WI38 (cell line): ENCODE data around the gene SYTL3.
"Not testable (repeated sequence)": the region's sequence is repeated elsewhere in the genome, so short reads cannot be mapped to it uniquely, and the experiment has no call there.

Source experiments
- H3K4me3 ChIP-seq: 2 replicates; pipeline ENCODE4 v1.5.1; 2011; ENCODE audit warnings: low read depth, mild to moderate bottlenecking, control low read depth, low read length
- TF ChIP-seq, protein P1 (sequence below): IDR thresholded peaks from 2 replicates; pipeline ENCODE4 v1.5.1; 2012; ENCODE audit warnings: low read depth, mild to moderate bottlenecking, control low read depth, low read length

SYTL3 gene

DNA sequence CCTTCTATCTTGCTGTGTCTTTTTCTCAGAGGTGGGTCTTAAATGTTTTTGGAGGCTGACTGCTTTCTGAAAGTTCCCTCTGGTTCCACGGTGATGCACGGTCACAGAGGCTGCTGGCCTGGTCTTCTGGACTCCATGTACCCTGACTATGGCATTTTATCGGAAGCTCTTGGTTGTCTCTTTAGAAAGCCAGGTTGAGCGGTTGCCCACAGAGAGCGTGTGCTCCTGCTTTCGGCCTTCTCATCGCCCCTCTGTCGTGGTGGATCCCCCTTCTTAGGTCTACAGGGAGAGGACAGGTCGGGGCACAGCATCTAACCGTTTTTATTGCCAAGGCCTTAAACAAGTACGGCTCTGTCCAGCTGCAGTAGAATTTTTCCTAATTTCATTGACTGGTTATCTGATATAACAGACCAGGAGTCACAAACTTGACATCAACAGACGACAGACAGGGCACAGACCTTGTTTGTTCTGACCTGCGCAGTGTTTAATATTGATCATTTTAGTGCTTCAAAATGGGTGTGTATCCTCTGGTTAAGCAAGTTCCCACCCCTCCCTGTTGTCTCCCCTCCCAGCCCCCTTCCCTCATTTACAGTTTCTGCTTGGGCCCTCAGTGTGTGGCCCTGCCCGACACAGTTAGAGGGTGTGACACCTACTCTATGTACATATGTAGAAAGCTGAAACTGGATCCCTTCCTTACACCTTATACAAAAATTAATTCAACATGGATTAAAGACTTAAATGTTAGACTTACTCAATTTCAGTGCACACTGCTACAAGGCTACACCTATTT, 24.7 kb downstream of the SYTL3 start:
- TF ChIP-seq, protein P1, sequence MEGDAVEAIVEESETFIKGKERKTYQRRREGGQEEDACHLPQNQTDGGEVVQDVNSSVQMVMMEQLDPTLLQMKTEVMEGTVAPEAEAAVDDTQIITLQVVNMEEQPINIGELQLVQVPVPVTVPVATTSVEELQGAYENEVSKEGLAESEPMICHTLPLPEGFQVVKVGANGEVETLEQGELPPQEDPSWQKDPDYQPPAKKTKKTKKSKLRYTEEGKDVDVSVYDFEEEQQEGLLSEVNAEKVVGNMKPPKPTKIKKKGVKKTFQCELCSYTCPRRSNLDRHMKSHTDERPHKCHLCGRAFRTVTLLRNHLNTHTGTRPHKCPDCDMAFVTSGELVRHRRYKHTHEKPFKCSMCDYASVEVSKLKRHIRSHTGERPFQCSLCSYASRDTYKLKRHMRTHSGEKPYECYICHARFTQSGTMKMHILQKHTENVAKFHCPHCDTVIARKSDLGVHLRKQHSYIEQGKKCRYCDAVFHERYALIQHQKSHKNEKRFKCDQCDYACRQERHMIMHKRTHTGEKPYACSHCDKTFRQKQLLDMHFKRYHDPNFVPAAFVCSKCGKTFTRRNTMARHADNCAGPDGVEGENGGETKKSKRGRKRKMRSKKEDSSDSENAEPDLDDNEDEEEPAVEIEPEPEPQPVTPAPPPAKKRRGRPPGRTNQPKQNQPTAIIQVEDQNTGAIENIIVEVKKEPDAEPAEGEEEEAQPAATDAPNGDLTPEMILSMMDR = no peak
- no peak overlapping the region for H3K4me3 ChIP-seq

DNA sequence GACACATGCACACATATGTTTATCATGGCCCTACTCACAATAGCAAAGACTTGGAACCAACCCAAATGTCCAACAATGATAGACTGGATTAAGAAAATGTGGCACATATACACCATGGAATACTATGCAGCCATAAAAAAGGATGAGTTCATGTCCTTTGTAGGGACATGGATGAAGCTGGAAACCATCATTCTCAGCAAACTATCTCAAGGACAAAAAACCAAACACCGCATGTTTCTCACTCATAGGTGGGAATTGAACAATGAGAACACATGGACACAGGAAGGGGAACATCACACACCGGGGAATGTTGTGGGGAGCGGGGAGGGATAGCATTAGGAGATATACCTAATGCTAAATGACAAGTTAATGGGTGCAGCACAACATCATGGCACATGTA, 27.2 kb downstream of the SYTL3 start:
- not testable (repeated sequence) for H3K4me3 ChIP-seq

DNA sequence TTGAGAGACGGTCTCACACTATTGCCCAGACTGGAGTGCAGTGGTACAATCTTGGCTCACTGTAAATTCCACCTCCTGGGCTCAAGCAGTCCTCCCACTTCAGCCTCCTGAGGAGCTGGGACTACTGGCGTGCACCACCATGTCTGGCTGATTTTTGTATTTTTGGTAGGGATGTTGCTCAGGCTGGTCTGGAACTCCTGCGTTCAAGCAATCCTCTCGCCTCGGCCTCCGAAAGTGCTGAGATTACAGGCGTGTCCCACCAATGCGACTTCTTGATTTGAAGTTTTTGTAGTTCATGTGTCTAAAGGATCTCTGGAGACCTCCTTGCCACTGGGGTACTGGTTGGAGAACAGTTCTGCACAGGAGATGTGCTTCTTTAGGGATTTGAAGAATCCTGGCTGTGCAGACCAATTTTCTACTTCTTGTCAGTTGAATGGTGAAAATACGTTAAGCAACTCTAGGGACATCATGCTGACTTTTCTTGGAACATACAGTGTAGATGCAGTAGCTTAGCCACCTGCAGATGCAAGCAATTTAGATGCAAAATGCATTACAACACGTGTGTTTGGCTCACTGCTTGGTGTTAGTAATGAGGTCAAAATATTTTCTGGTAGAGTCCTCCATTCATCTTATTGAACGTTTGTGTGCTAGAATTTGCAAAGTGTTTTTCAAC, 28.2 kb downstream of the SYTL3 start:
- TF ChIP-seq, protein P1 = no peak

DNA sequence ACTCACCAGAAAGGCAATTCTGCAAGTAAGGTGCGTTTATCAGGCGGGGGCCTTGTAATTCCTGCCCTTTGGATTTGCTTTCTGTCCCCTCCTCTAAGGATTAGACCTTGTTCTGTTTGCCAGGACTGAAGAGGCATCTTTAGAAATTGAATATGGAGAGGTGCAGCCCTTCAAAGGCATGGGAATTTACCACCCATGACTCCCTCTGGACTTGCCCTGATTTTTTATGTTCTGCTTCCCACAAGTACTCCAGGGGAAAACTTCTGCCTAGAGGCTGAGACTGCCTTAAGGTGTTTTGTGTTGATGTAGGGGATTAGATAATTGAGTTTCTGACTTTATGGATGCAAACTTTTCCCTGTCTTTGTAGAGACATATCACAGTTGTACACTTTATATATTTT, 30.2 kb downstream of the SYTL3 start:
- no peak overlapping the region for H3K4me3 ChIP-seq
- TF ChIP-seq, protein P1 = no peak

More for the DNA sequence above, 28.2 kb downstream of the SYTL3 start:
- H3K4me3 ChIP-seq = no peak overlapping the region

DNA sequence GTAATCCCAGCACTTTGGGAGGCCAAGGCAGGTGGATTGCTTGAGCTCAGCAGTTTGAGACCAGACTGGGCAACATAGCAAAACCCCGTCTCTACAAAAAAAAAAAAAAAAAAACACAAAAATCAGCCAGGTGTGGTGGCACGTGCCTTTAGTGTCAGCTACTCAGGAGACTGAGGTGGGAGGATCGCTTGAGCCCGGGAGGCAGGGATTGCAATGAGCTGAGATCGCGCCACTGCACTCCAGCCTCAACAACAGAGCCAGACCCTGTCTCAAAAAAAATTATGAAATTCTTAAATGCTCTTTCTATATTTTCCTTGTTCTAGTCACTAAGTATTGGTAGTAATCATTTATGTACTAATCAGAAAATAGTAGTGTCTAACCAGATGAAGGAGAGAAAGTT, 30.6 kb downstream of the SYTL3 start:
- TF ChIP-seq, protein P1 = no peak
- H3K4me3 ChIP-seq = no peak overlapping the region

DNA sequence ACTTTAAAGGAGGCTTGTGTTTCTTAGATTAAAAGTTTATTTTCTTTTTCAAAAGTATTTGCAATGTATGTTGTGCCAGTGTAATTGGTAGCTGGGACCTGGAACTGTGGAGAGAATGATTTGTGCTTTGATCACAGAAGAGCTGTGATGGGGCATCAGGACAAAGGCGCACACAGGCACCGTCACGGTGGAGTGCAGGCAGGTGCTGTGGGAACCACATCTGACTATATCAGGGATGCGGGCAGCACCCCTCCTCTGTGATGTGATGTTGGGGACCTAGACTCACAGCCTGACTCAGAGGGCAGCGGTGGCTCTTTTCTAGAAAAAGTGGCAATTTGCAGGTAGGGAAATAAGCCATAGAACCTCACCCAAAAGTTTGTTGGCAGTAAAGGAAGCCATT, 34.5 kb downstream of the SYTL3 start:
- TF ChIP-seq, protein P1 = no peak
- no peak overlapping the region for H3K4me3 ChIP-seq

DNA sequence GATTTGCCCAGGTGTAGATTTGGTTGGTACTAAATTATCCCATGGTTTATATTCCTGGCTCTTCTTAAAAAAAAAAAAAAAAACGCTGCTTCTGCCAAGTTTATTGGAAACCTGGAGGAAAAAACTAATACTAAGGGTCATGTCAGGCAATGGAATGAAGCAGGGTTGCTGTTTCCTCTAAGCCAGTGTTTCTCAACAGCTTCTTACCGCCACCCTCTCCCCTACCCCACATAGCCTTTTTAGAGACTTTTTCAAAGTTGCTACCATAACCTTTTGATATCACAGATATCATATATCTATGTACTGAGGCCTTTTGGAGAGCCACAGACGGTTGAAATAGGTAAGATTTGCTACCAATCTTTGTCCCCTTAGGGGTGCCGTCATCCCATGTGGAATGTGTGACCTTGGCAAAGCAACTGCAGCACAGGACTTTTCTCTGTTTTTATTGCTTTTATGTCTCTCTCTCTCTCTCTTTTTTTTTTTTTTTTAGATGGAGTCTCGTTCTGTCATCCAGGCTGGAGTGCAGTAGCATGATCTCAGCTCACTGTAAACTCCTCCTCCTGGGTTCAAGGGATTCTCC, 35.0 kb downstream of the SYTL3 start:
- TF ChIP-seq, protein P1 = no peak
- H3K4me3 ChIP-seq = no peak overlapping the region
